IPS DF 6.9 (cell line): ENCODE measurements around the gene ITGAV.
"Not testable (repeated sequence)": the region's sequence is repeated elsewhere in the genome, so short reads cannot be mapped to it uniquely, and the experiment has no call there.

Source experiments
- DNase-seq: peaks from one replicate; pipeline ENCODE4 v3.0.0-alpha.2; 2013; ENCODE audit warnings: low read depth, low spot score
- H3K27ac ChIP-seq: one replicate; pipeline ENCODE4 v1.5.1; 2013; ENCODE audit warnings: low read length, control low read depth
- H3K27me3 ChIP-seq: 2 replicates; pipeline ENCODE4 v1.6.1; 2013; ENCODE audit warnings: mild to moderate bottlenecking, low read length; ENCODE audit not compliant: control insufficient read depth, insufficient read depth
- H3K36me3 ChIP-seq: 2 replicates; pipeline ENCODE4 v1.6.1; 2013; ENCODE audit warnings: low read length; ENCODE audit not compliant: control insufficient read depth, insufficient read depth
- H3K4me1 ChIP-seq: 2 replicates; pipeline ENCODE4 v1.6.1; 2013; ENCODE audit warnings: low read length; ENCODE audit not compliant: control insufficient read depth, insufficient read depth
- H3K4me3 ChIP-seq: 2 replicates; pipeline ENCODE4 v1.5.1; 2013; ENCODE audit warnings: mild to moderate bottlenecking, low read length
- H3K9me3 ChIP-seq: 2 replicates; pipeline ENCODE4 v1.6.1; 2013; ENCODE audit warnings: low read length, inconsistent platforms; ENCODE audit not compliant: control insufficient read depth, insufficient read depth
- WGBS: extraction: QIAGEN DNeasy Blood & Tissue Kit; methylation state at CpG from one replicate; pipeline ENCODE4 v1.1.7; 2013; ENCODE audit warnings: mixed read lengths, missing lambda C conversion rate; ENCODE audit not compliant: insufficient read length, insufficient coverage; 5-methylcytosine and 5-hydroxymethylcytosine counted together

ITGAV gene

GRCh38 chr2:186558512-186559276 is 31.2 kb upstream of the ITGAV start:
- Histone ChIP-seq H3K4me1 (no peaks in the 10 kb centered on the region), H3K36me3 (no peaks in the 10 kb centered on the region), H3K27me3 (no peaks in the 10 kb centered on the region), H3K9me3 (no peaks in the 10 kb centered on the region), H3K4me3 (no peak overlapping the region), H3K27ac (no peak overlapping the region)
- no peak for DNase-seq
- no CpG with 5 or more reads among the region's 2 CpGs for WGBS

GRCh38 chr2:186559370-186559769 is 30.5 kb upstream of the ITGAV start:
- Histone ChIP-seq H3K4me1 (no peaks in the 10 kb centered on the region), H3K27ac (no peak overlapping the region), H3K4me3 (no peak overlapping the region), H3K27me3 (no peaks in the 10 kb centered on the region), H3K9me3 (no peaks in the 10 kb centered on the region), H3K36me3 (no peaks in the 10 kb centered on the region)
- no peak for DNase-seq

GRCh38 chr2:186559848-186560247 is 30.0 kb upstream of the ITGAV start:
- no peaks in the 10 kb centered on the region for H3K9me3 ChIP-seq
- WGBS = no CpG with 5 or more reads among the region's 3 CpGs
- no peak overlapping the region for H3K4me3 ChIP-seq
- H3K36me3 ChIP-seq = no peaks in the 10 kb centered on the region
- no peaks in the 10 kb centered on the region for H3K27me3 ChIP-seq
- no peaks in the 10 kb centered on the region for H3K4me1 ChIP-seq
- DNase-seq = no peak
- no peak overlapping the region for H3K27ac ChIP-seq

GRCh38 chr2:186560254-186560653 is 29.6 kb upstream of the ITGAV start:
- H3K9me3 ChIP-seq = no peaks in the 10 kb centered on the region
- no peaks in the 10 kb centered on the region for H3K27me3 ChIP-seq
- H3K36me3 ChIP-seq = no peaks in the 10 kb centered on the region
- H3K4me3 ChIP-seq = no peak overlapping the region
- H3K4me1 ChIP-seq = no peaks in the 10 kb centered on the region
- no peak overlapping the region for H3K27ac ChIP-seq
- WGBS = no CpG with 5 or more reads among the region's 3 CpGs
- no peak for DNase-seq

GRCh38 chr2:186561467-186562208 is 28.2 kb upstream of the ITGAV start:
- Histone ChIP-seq H3K27me3 (no peaks in the 10 kb centered on the region), H3K36me3 (no peaks in the 10 kb centered on the region), H3K4me1 (no peaks in the 10 kb centered on the region), H3K9me3 (no peaks in the 10 kb centered on the region), H3K27ac (no peak overlapping the region), H3K4me3 (no peak overlapping the region)
- no peak for DNase-seq
- no CpG with 5 or more reads among the region's 6 CpGs for WGBS

GRCh38 chr2:186562209-186562578 is 27.7 kb upstream of the ITGAV start:
- no peak overlapping the region for H3K4me3 ChIP-seq
- no peaks in the 10 kb centered on the region for H3K27me3 ChIP-seq
- no peak overlapping the region for H3K27ac ChIP-seq
- H3K9me3 ChIP-seq = no peaks in the 10 kb centered on the region
- H3K4me1 ChIP-seq = no peaks in the 10 kb centered on the region
- no peaks in the 10 kb centered on the region for H3K36me3 ChIP-seq
- no peak for DNase-seq
- no CpG with 5 or more reads among the region's 1 CpG for WGBS

GRCh38 chr2:186568600-186568999 is 21.3 kb upstream of the ITGAV start:
- no CpG with 5 or more reads among the region's 1 CpG for WGBS

GRCh38 chr2:186569127-186569526 is 20.7 kb upstream of the ITGAV start:
- H3K36me3 ChIP-seq, H3K9me3 ChIP-seq, H3K4me3 ChIP-seq, H3K4me1 ChIP-seq, DNase-seq, H3K27ac ChIP-seq, H3K27me3 ChIP-seq: not testable (repeated sequence)
- WGBS = no CpG with 5 or more reads among the region's 1 CpG

More at GRCh38 chr2:186568600-186568999, 21.3 kb upstream of the ITGAV start:
- H3K4me1 ChIP-seq, H3K27me3 ChIP-seq, H3K27ac ChIP-seq, H3K4me3 ChIP-seq, H3K36me3 ChIP-seq, H3K9me3 ChIP-seq, DNase-seq: not testable (repeated sequence)

- Histone ChIP-seq H3K9me3 (no peaks in the 10 kb centered on the region), H3K4me3 (no peak overlapping the region), H3K27ac (no peak overlapping the region), H3K27me3 (no peaks in the 10 kb centered on the region), H3K36me3 (no peaks in the 10 kb centered on the region), H3K4me1 (no peaks in the 10 kb centered on the region)
- DNase-seq = no peak
- no CpG with 5 or more reads among the region's 2 CpGs for WGBS
Measured at GRCh38 chr2:186569897-186570296, 20.0 kb upstream of the ITGAV start.

- Histone ChIP-seq H3K27me3 (no peaks in the 10 kb centered on the region), H3K4me1 (no peaks in the 10 kb centered on the region), H3K36me3 (no peaks in the 10 kb centered on the region), H3K4me3 (no peak overlapping the region), H3K27ac (no peak overlapping the region), H3K9me3 (no peaks in the 10 kb centered on the region)
- DNase-seq = no peak
- WGBS = no CpG with 5 or more reads among the region's 5 CpGs
Measured at GRCh38 chr2:186570604-186571003, 19.3 kb upstream of the ITGAV start.

- no peak overlapping the region for H3K4me3 ChIP-seq
- H3K27me3 ChIP-seq = no peaks in the 10 kb centered on the region
- no peak overlapping the region for H3K27ac ChIP-seq
- no peak for DNase-seq
- no peaks in the 10 kb centered on the region for H3K36me3 ChIP-seq
- no peaks in the 10 kb centered on the region for H3K9me3 ChIP-seq
- no peaks in the 10 kb centered on the region for H3K4me1 ChIP-seq
- WGBS = no CpG with 5 or more reads among the region's 5 CpGs
Measured at GRCh38 chr2:186572705-186573104, 17.2 kb upstream of the ITGAV start.
